ENCODE data around the gene YPEL5.

Gene YPEL5

DNA sequence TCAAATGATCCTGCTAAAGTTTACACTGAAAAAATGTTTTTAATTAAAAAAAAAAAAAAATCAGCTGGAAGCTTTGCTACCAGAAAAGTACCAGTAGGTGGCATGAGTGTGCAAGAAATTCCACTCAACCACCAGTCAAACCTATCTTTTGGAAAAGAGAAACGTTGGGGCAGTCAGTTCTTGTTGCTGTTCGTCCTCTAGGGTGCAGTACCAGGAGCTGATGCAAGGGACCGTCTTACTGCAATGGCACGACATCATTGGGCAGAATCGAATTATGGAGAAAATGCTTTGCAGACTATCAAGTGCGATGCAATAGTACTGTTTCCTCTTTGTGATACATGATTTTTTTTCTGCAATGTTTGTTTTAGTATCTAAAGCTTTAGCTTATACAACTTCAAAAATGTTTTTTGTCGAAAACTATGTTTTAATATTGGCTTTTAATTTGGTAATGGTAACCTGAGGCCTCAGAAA lies 18.3 kb downstream of the YPEL5 start:
- peak; percentile 92 for DNase-seq (ENCODE audit: low spot score)

DNA sequence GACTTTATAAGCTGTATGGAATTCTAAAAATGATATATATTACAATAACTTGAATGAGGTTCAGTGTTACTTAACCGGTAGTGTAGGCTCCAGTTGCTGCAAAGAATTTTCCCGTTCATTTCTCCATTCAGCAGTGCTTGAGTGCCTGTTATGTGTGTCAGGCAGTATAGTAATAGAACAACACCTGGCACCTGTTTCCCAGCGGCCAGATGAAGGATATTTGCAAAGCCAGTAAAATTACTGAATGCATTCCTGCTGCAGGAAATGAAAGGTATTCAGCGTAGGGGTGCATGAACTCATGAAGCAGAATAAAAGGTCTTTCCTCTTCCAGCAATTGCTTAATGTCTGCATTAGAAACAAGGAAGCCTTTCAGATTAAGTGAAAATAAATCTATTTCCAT lies 18.8 kb downstream of the YPEL5 start:
- no peak for DNase-seq (ENCODE audit: low spot score)

DNA sequence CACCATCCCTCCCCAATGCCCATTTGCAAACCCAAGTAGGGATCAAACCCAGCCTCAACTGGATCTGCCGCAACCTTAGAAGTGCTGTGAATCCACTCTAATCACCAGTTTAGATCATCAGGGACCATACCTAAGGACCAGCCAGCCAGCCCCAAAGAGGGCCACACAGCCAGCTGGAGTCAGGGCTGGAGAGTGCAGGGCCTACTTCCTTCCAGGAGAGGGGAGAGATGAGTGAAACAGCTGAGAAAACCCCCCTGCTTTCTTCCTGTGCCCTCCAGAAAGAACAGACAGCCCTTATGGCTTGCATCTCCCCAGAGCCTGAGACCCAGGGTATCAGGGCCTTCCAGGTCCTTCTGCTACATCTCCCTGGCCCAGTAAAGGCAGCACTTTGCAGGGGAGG lies 25.8 kb downstream of the YPEL5 start:
- DNase-seq (ENCODE audit: low spot score), result no peak

DNA sequence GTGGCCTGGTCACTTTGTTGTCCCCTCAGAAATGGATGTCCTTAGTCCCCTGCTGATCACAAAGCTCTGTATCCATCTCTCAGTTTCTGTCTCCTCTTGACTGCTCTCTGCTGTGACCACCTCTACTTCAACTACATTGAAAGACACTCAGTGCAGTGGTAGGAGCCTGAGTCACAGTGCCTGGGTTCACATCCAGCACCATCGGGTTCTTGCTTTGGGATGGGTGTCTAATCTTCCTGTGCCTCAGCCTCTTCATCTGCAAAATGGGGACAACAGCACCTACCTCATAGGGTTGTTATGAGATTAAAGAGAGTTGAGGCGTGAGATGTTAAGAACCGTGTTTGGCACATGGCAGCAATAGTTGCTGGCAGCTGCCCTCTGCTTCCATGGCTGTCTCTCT lies 30.6 kb downstream of the YPEL5 start:
- DNase-seq (ENCODE audit: low spot score), result no peak

DNA sequence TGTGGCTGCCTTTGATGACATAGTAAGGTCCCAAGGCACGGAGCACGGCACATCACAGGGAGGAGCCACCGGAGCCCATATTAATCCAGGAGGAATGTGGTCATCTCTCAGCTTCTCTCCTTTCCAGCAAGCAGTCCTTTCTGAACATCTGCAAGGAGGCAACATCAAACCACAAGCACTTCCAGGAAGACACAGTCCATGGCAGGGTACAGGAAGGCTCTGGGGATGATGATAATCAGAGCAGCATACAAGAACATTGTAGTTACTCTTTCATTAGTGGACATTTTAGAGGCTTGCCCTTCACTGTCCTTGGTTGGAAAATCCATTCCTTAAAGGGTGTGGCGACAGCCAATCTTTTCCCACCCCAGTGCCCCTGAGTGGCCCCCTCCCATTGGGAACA lies 31.1 kb downstream of the YPEL5 start:
- DNase-seq (ENCODE audit: low spot score), result no peak

DNA sequence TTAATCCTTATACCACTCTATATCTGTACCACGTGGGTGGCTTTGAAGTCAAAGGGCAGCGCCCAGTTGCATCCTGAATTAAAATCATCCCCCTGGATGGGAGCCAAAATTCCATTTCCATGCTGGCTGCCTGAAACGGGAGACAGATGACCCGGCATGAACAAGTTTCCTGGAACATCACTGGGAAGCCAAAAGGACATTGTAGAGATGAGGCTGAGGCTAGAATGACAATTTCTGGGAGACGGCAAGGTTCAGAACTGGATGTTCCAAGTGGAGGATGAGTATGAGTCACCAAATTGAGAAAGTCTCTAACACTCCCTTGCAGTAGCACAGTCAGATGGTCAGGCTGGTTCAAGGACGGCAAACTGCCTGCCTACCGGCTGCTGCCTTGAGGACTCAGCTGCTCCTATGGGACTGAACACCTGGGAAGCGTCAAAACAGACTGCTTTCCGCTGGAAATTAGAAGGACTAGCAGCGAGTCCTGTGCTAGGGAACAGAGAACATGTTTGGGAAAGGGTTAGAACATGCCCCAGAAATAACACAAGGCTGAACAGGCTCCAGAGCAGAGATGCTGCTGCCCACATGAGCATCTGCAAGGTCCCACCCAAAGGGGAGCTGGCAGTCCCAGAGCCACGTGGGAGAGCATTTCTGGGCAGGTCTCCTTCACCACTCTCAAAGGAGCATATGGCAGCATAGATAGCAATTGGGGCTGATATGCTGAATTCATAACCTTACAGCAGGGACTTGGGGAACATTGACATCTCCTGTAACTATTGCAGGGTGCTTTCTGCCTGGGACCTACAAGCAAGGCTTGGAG lies 32.0 kb downstream of the YPEL5 start:
- peak; percentile 79 for DNase-seq (ENCODE audit: low spot score)

DNA sequence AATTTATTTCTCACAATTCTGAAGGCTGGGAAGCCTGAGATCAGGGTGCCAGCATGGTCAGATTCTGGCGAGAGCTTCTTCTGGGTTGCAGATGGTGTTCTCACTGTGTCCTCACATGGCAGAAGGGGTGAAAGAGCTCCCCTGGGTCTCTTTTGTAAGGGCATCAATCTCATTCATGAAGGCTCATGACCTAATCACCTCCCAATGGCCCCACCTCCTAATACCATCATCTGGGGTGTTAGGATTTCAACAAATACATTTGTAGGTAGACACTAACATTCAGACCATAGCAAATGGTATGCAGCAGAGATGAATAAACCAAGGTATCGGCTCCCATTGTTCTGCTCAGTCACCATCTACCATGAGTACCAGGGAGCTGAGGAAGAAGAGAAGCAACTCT lies 32.7 kb downstream of the YPEL5 start:
- DNase-seq (ENCODE audit: low spot score), result no peak

DNA sequence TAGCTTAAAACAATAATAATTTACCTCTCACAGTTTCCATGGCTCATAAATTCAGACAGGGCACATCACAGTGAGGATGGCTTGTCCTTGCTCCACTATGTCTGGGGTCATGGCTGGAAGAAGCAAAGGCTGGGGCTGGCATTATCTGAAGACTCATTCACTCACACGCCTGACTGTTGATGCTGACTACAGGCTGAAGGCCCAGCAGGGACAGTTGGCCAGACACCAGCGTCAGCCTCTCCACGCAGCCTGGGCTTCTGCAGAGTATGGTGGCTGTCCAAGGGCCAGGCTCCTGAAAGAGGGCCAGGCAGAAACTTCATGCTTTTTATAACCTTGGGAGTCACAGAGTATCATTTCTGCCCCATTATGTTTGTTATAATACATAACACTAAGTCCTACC lies 33.4 kb downstream of the YPEL5 start:
- no peak for DNase-seq (ENCODE audit: low spot score)

DNA sequence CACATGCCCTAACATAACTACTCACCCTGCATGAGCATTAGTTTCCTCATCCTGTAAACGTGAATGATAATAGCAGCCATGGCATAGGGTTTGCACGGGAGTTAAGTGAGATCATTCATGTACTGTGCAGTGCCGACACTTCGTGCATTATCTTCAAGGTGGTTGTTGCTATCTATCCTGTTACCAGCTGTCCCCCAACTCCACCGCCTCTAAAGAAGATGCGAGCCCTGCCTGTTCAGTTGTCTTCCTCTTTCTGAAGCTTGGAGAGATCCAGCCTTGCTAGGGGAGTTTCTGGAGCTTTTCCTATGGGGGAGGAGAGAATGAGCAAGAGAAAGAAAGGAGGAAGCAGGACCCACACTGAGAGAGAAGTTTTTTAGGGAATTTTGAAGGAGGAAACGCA lies 34.4 kb downstream of the YPEL5 start:
- no peak for DNase-seq (ENCODE audit: low spot score)

DNA sequence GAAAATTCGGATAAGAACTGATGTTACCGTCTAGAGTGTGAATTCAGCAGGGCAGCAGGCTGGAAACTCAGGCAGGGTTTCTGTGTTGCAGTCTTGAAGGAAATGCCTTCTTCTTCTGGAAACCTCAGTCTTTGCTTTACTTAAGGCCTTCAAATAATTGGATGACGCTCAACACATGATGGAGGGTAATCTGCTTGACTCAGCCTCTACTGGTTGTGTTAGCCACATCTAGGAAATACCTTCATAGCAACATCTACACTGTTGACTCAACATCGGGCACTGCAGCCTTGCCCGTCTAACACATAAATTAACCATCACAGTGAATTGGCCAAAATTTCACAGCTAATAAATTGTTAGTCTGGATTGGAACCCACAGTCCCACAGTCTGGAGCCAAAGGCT lies 37.2 kb downstream of the YPEL5 start:
- no peak for DNase-seq (ENCODE audit: low spot score)

DNA sequence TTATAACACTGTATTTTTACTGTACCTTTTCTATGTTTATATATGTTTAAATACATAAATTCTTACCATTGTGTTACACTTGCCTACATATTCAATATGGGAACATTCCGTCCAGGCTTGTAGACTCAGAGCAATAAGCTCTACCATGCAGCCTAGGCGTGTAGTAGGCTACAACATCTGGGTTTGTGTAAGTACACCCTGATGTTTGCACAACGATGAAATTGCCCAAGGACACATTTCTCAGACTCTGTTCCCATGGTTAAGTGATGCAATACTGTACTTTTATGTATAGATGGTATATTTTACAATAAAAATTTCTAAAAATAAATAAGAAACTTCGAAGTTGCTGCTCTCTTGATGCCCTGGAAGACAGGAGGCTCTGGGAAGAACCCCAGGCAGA lies 38.4 kb downstream of the YPEL5 start:
- DNase-seq (ENCODE audit: low spot score), result no peak

DNA sequence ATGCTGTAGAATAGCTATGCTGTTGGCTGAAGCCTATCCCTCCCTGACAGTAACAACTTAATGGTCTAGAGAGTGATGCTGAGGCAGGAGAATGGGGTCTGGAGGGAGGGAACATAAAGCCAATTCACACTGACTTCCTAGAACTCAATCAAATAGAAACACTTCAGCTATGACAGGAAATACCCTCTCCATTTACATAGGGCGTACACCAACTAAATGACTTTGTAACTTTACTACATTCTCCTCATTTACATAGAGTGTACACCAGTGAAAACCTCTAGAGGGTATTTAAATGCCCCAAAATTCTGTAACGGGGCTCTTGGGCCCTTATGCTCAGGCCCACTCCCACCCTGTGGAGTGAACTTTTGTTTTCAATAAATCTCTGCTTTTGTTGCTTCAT lies 41.5 kb downstream of the YPEL5 start:
- no peak for DNase-seq (ENCODE audit: low spot score)

DNA sequence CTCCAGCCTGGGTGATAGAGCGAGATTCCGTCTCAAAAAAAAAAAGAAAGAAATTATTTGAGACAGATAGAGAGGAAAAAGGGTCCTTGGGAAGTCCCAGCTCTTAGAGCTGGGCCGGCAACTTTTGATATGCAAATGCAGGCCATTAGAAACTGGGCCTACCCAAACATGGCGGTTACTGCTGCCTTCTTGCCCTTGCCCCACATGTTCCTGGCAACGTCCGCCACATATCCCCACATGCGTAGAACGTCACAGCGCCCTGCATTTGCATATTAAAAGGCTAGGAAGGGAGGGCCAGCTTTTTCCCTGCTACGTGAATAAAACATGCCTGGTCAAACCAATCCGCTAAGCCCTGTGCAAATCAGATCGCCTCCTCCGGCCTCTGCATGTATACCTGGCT lies 43.8 kb downstream of the YPEL5 start:
- no peak for DNase-seq (ENCODE audit: low spot score)

DNA sequence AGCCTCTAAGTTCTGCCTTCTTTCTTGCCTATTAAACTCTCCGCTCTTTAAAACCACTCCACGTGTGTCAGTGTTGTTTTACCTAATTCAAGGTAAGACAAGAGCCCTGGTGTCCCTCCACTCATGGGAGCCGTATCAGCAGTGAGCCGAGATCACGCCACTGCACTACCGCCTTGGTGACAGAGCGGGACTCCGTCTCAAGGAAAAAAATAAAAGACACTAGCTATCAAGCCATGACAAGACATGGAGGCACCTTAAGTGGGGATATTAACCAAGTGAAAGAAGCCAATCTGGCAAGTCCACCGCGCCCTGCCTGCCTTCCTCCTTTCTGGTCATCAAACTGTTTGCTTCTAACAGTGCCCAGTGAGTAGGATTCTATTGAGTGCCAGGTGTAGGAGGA lies 44.3 kb downstream of the YPEL5 start:
- DNase-seq (ENCODE audit: low spot score), result no peak

DNA sequence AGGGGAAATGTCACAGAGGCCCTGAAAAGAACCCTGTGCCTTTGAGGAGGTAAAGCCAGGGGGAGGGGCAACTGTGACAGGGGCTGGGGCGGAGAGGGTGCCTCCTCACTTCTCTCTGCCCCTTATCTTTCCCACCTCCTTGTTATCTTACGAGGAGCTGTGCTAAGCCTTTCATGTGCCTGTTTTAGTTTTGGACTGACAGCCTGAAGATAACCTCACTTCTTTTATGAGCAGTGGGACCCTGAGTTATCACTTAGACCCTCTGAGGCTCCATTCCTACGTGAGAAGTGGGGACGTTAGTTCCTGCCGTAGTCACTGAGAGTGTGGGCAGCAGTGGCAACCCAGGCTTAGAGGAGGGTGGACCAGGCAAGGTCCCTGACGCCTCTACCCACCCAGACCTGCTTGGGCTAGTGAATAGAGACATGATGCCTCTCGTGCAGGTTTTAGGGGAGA lies 45.0 kb downstream of the YPEL5 start:
- DNase-seq (ENCODE audit: low spot score), result no peak

DNA sequence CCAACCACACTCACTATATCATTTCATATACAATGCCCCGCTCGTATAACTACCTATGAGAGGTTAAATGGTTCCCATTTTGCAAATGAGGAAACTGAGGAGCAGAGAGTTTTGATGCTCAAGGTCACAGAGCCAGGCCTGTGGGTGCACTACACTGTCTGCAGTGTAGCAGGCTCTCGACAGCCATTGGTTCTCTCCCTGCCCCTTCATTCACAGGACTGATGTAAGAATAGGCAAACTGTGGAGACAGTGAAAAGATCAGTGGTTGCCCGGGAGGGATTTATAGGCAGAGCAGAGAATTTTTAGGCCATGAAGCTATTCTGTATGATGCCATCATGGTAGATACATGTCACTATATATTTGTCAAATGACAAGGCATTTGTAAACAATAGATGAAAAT lies 45.5 kb downstream of the YPEL5 start:
- no peak for DNase-seq (ENCODE audit: low spot score)

DNA sequence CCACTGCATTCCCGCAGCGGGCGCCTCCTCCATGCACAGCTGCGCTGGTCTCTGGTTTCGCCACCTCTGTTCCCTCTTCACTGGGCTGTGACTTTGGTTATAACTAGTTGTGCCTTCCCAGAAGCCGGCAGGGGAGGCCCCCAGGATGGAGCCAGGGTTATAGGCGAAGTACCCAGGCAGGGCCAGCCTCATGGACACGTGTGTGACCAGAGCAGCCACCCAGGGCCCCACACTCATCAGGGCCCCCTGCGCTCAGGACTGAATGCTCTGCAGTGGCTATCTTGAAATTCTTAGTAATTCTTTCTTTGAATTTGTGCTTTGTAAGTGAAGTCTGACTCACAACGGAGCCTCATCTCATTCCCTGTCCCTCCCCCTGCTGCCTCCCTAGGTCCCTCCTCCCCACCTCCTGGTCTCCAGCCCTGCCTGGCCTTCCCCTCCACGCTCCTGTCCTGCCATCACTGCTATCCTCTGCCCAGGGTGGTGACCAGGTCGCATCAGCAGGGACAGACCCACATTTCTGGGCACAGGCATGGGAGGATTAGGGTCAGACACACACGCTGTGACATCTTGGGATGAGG lies 46.4 kb downstream of the YPEL5 start:
- peak; percentile 39 for DNase-seq (ENCODE audit: low spot score)

DNA sequence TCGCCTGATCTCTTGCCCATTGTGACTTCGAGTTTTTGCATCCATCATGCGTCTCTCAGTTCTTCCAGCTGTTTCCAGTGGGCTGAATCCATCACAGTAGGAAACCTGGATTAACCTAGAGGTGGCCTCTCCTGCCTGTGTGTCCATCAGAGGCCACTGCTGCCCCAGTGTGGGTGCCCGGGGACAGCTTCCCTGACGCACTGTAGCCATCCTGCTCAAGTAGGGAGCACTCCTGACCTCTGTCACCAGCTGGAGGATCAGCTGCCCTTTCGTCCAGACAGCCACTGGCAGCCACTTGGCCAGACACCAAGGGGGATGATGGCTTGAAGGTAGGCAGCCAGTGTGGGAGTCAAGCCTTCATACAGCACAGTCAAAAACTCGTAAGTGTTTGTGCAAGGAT lies 47.6 kb downstream of the YPEL5 start:
- DNase-seq (ENCODE audit: low spot score), result no peak

DNA sequence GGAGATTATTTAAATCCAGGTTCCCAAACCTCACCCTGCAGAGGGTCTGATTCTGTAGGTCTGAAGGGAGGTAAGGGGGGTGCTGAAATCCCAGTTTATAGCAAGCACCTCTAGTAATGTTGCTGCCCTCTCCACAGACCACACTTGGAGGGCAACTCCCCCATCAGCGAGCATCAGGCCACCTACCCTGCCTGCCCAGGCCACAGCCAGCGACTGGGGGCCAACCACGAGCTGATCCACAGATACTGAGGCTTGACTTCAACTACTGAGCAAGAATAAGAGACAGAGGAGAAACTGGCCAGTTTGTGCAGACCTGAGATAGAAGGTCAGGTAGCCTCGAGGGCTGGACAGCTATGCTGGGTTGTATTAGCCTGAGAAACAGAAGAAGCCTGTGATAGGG lies 48.2 kb downstream of the YPEL5 start:
- no peak for DNase-seq (ENCODE audit: low spot score)

DNA sequence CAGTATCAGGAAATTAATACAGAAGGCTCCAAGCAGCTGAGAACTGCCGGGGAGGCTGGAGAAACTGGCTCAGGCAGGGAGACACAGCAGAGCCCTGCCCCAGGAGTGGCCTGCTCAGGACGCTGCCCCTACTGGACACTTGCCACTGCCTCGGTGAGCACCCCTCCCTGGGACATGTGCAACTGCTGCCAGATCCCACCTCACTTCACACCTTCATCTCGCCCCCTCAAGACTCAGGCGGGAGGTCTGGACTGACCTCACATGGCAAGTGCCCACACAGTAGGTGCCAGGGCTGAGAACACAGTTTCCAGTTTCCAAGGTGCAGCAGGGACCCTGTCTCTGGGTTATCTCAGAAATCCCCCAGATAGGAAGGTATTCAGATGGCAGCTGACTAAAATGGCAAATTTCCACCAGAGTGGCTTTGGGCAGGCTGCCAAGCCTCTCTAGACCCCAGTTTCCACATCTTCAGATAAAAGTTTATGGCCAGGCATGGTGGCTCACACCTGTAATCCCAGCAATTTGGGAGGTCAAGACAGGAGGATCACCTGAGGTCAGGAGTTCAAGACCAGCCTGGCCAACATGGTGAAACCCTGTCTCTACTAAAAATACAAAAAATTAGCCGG lies 50.9 kb downstream of the YPEL5 start:
- no peak for DNase-seq (ENCODE audit: low spot score)

DNA sequence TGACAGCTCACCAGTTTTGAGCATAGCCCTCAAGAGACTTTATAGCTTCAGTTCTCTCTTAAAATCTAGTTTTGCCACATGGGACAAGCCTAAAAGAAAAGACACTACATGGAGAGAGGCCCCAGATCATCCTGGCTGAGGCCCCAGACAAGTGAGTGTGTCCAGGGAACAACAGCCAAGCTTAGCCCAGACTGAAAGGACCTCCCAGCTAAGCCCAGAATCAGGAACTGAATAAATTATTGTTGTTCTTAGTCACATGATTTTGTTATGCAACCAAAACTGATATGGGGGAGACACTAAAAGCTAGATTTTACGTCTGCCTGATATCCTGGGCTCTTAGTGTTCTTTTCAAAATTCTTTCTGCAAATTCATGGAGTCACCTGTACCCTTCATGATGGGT lies 55.2 kb downstream of the YPEL5 start:
- peak; percentile 56 for DNase-seq (ENCODE audit: low spot score)

DNA sequence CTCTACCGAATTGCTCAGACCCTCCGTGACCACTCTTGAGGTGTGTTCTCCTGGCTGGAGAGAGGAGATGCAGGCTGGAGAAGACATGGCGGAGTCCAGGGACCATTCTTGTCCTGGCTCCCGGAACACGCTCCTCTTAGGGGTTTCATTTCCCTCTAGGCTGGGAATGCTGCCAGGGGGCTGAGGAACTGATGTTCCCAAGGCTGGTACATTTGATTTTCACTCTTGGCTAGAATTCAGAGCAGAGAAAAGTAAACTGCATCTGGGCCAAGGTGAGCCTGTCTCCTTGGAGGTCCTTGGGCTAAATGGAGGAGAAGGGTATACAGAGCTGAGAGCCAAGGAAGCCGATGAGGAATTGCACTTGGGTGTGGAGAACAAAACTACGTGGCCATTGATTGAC lies 56.3 kb downstream of the YPEL5 start:
- no peak for DNase-seq (ENCODE audit: low spot score)

DNA sequence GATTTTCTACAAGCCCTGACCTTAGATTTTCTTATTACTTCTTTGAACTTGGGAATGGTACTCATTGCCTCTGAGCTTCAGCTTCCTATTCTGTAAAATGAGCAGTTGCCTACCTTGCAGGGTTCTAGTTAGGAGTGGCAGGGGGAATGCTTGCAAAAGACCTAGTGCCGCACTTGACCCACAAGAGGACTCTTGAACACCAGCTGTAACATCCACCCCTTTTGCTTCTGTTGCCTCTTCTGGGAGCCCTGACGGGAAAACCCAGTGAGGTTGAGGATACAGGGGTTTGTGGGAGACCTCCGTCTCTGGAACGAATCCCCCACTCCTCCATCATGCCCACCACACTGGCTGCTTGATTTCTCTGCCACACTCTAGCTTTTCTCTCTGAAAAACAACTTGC lies 57.5 kb downstream of the YPEL5 start:
- no peak for DNase-seq (ENCODE audit: low spot score)

Measured in GM03348 (cell line).